Dendritic cell treated with granulocyte-macrophage colony-stimulating factor and Interleukin-4, amounts not matched to agents 40 ng/mL and 50 ng/mL, for 4 days (primary cell): ENCODE results near the gene TMEM273.
A peak's percentile ranks its signal among the peaks of the same experiment; 100 is the strongest.

Experiments used
- H3K27ac Mint-ChIP-seq: one replicate; pipeline ENCODE4 v1.8.0; 2022; ENCODE audit warnings: mild to moderate bottlenecking, mixed read lengths
- H3K27me3 Mint-ChIP-seq: one replicate; pipeline ENCODE4 v1.8.0; 2022; ENCODE audit warnings: mild to moderate bottlenecking, mixed read lengths
- H3K36me3 Mint-ChIP-seq: one replicate; pipeline ENCODE4 v1.8.0; 2022; ENCODE audit warnings: low read depth, mixed read lengths
- H3K4me1 Mint-ChIP-seq: one replicate; pipeline ENCODE4 v1.8.0; 2022; ENCODE audit warnings: low read depth, mixed read lengths
- H3K4me3 Mint-ChIP-seq: one replicate; pipeline ENCODE4 v1.8.0; 2022; ENCODE audit warnings: mild to moderate bottlenecking, moderate library complexity, mixed read lengths
- H3K9me3 Mint-ChIP-seq: one replicate; pipeline ENCODE4 v1.8.0; 2022; ENCODE audit warnings: mixed read lengths
- intact Hi-C: fragments of 100-400 bp; cut with micrococcal nuclease; formaldehyde crosslinking; loops from one replicate; pipeline ENCODE4 v1.15.0; 2022

TMEM273 gene

GRCh38 chr10:49191349-49191748, 3.2 kb upstream of the TMEM273 start:
- intact Hi-C loops = loop anchor here (5.0 kb wide), 2 partner anchors 51 to 171 kb away; no protein-coding TSS in a partner anchor
- Mint-ChIP-seq H3K27me3 (no peaks in the 10 kb centered on the region), H3K27ac (peak overlapping the region; percentile 97)

GRCh38 chr10:49189422-49189821, 1.2 kb upstream of the TMEM273 start:
- H3K4me1 Mint-ChIP-seq = peaks cover 74% of the 10 kb centered on the region
- intact Hi-C loops = loop anchor here (5.0 kb wide), 1 partner anchor 93 kb away; no protein-coding TSS in a partner anchor
- H3K27me3 Mint-ChIP-seq = no peaks in the 10 kb centered on the region
- H3K9me3 Mint-ChIP-seq = peaks cover 4% of the 10 kb centered on the region
- peak overlapping the region; percentile 97 for H3K27ac Mint-ChIP-seq
- H3K4me3 Mint-ChIP-seq = no peak overlapping the region
- peaks cover 35% of the 10 kb centered on the region for H3K36me3 Mint-ChIP-seq

More at GRCh38 chr10:49191349-49191748, 3.2 kb upstream of the TMEM273 start:
- H3K36me3 Mint-ChIP-seq = peaks cover 17% of the 10 kb centered on the region
- H3K9me3 Mint-ChIP-seq = peaks cover 9% of the 10 kb centered on the region
- peaks cover 60% of the 10 kb centered on the region for H3K4me1 Mint-ChIP-seq
- H3K4me3 Mint-ChIP-seq = no peak overlapping the region

- intact Hi-C loops = loop anchor here (5.0 kb wide), 1 partner anchor 95 kb away; no protein-coding TSS in a partner anchor
Observed at GRCh38 chr10:49187044-49187484, 1.1 kb downstream of the TMEM273 start.

GRCh38 chr10:49186613-49187012, 1.6 kb downstream of the TMEM273 start:
- intact Hi-C loops = loop anchor here (5.0 kb wide), 1 partner anchor 96 kb away; no protein-coding TSS in a partner anchor

More at GRCh38 chr10:49187044-49187484, 1.1 kb downstream of the TMEM273 start:
- Mint-ChIP-seq H3K9me3 (no peaks in the 10 kb centered on the region), H3K4me3 (peak overlapping the region; percentile 84), H3K27me3 (no peaks in the 10 kb centered on the region), H3K27ac (peak overlapping the region; percentile 97), H3K4me1 (peaks cover 88% of the 10 kb centered on the region), H3K36me3 (peaks cover 53% of the 10 kb centered on the region)

GRCh38 chr10:49185213-49185612, 3.0 kb downstream of the TMEM273 start:
- peak overlapping the region; percentile 84 for H3K4me3 Mint-ChIP-seq
- no peaks in the 10 kb centered on the region for H3K9me3 Mint-ChIP-seq
- peak overlapping the region; percentile 86 for H3K27ac Mint-ChIP-seq
- intact Hi-C loops = loop anchor here (5.0 kb wide), 1 partner anchor 97 kb away; no protein-coding TSS in a partner anchor
- peaks cover 71% of the 10 kb centered on the region for H3K36me3 Mint-ChIP-seq
- peaks cover 91% of the 10 kb centered on the region for H3K4me1 Mint-ChIP-seq
- no peaks in the 10 kb centered on the region for H3K27me3 Mint-ChIP-seq

More at GRCh38 chr10:49186613-49187012, 1.6 kb downstream of the TMEM273 start:
- H3K27ac Mint-ChIP-seq = peak overlapping the region; percentile 97
- peaks cover 57% of the 10 kb centered on the region for H3K36me3 Mint-ChIP-seq
- peaks cover 91% of the 10 kb centered on the region for H3K4me1 Mint-ChIP-seq
- H3K9me3 Mint-ChIP-seq = no peaks in the 10 kb centered on the region
- H3K27me3 Mint-ChIP-seq = no peaks in the 10 kb centered on the region
- peak overlapping the region; percentile 84 for H3K4me3 Mint-ChIP-seq

GRCh38 chr10:49184642-49185111, 3.5 kb downstream of the TMEM273 start:
- intact Hi-C loops = loop anchor here (5.0 kb wide), 1 partner anchor 98 kb away; no protein-coding TSS in a partner anchor
- peak overlapping the region; percentile 74 for H3K4me3 Mint-ChIP-seq
- no peaks in the 10 kb centered on the region for H3K9me3 Mint-ChIP-seq
- peaks cover 91% of the 10 kb centered on the region for H3K4me1 Mint-ChIP-seq
- H3K27me3 Mint-ChIP-seq = no peaks in the 10 kb centered on the region
- peaks cover 76% of the 10 kb centered on the region for H3K36me3 Mint-ChIP-seq
- H3K27ac Mint-ChIP-seq = peak overlapping the region; percentile 86

GRCh38 chr10:49183596-49184542, 4.3 kb downstream of the TMEM273 start:
- Mint-ChIP-seq H3K27ac (peak overlapping the region; percentile 86), H3K9me3 (no peaks in the 10 kb centered on the region), H3K4me1 (peaks cover 90% of the 10 kb centered on the region), H3K27me3 (no peaks in the 10 kb centered on the region), H3K4me3 (peak overlapping the region; percentile 74), H3K36me3 (peaks cover 80% of the 10 kb centered on the region)
- intact Hi-C loops = no loop called here

- Mint-ChIP-seq H3K27me3 (no peaks in the 10 kb centered on the region), H3K36me3 (peaks cover 85% of the 10 kb centered on the region), H3K4me3 (no peak overlapping the region), H3K27ac (peak overlapping the region; percentile 69), H3K9me3 (no peaks in the 10 kb centered on the region), H3K4me1 (peaks cover 90% of the 10 kb centered on the region)
- intact Hi-C loops = no loop called here
Observed at GRCh38 chr10:49182776-49183175, 5.4 kb downstream of the TMEM273 start.

- Mint-ChIP-seq H3K4me3 (peak overlapping the region; percentile 11), H3K4me1 (peaks cover 93% of the 10 kb centered on the region), H3K27me3 (no peaks in the 10 kb centered on the region), H3K9me3 (no peaks in the 10 kb centered on the region), H3K27ac (peak overlapping the region; percentile 95), H3K36me3 (peaks cover 89% of the 10 kb centered on the region)
- intact Hi-C loops = no loop called here
Observed at GRCh38 chr10:49180444-49180860, 7.7 kb downstream of the TMEM273 start.

GRCh38 chr10:49179699-49180443, 8.3 kb downstream of the TMEM273 start:
- Mint-ChIP-seq H3K36me3 (peaks cover 89% of the 10 kb centered on the region), H3K27ac (peak overlapping the region; percentile 95), H3K9me3 (no peaks in the 10 kb centered on the region), H3K27me3 (no peaks in the 10 kb centered on the region), H3K4me3 (no peak overlapping the region), H3K4me1 (peaks cover 93% of the 10 kb centered on the region)
- intact Hi-C loops = loop anchor here (5.0 kb wide), 1 partner anchor 182 kb away; no protein-coding TSS in a partner anchor

GRCh38 chr10:49178489-49179471, 9.4 kb downstream of the TMEM273 start:
- Mint-ChIP-seq H3K4me3 (peak overlapping the region; percentile 21), H3K4me1 (peaks cover 93% of the 10 kb centered on the region), H3K27ac (peak overlapping the region; percentile 95), H3K27me3 (no peaks in the 10 kb centered on the region), H3K9me3 (no peaks in the 10 kb centered on the region), H3K36me3 (peaks cover 89% of the 10 kb centered on the region)
- intact Hi-C loops = loop anchor here (5.0 kb wide), 1 partner anchor 184 kb away; no protein-coding TSS in a partner anchor
